IMR-90 (cell line): ENCODE results near the gene COMMD8. TPM values are rescaled to one million over a fixed set of nuclear protein-coding genes. Genes with fewer than 3 reads are reported as not detected.
A peak's percentile ranks its signal among the peaks of the same experiment; 100 is the strongest.

ENCODE experiments used
- BHLHE40 ChIP-seq: fragments of 150-350 bp; IDR thresholded peaks from 2 replicates; pipeline ENCODE4 v1.6.1; 2016; ENCODE audit warnings: mild to moderate bottlenecking, low read depth, low read length
- MAFK ChIP-seq: IDR thresholded peaks from 2 replicates; pipeline ENCODE4 v1.6.1; 2012; ENCODE audit warnings: low read depth, low read length, improper control_type of control experiment
- POLR2A ChIP-seq: IDR thresholded peaks from 2 replicates; pipeline ENCODE4 v1.6.1; 2012; ENCODE audit warnings: mild to moderate bottlenecking, low read depth, low read length
- RAD21 ChIP-seq: IDR thresholded peaks from 2 replicates; pipeline ENCODE4 v1.6.1; 2012; ENCODE audit warnings: low read length, improper control_type of control experiment
- RCOR1 ChIP-seq: IDR thresholded peaks from 2 replicates; pipeline ENCODE4 v1.6.1; 2012; ENCODE audit warnings: mild to moderate bottlenecking, low read length, improper control_type of control experiment; ENCODE audit not compliant: insufficient replicate concordance
- SMC3 ChIP-seq: fragments of 150-350 bp; IDR thresholded peaks from 2 replicates; pipeline ENCODE4 v1.6.1; 2016; ENCODE audit warnings: low read depth, mild to moderate bottlenecking, antibody characterized with exemption, low read length, moderate library complexity
- polyA plus RNA-seq, 3 experiments: library from polyadenylated mRNA; depleted of rRNA; stranded (reverse); fragments of >200 nt; gene quantifications; 2 replicates each; pipeline ENCODE4 v1.2.3, GENCODE V29; 2012; ENCODE audit warnings: low replicate concordance in 1 of 3
- total RNA-seq: library from RNA; depleted of rRNA; stranded (reverse); fragments of >200 nt; gene quantifications from 2 replicates; pipeline ENCODE4 v1.2.3, GENCODE V29; 2012

Gene COMMD8
- total and polyA plus RNA-seq, 2 of the 4 experiments (the other 2 are of a cell fraction): 12.5 to 12.6 TPM

DNA sequence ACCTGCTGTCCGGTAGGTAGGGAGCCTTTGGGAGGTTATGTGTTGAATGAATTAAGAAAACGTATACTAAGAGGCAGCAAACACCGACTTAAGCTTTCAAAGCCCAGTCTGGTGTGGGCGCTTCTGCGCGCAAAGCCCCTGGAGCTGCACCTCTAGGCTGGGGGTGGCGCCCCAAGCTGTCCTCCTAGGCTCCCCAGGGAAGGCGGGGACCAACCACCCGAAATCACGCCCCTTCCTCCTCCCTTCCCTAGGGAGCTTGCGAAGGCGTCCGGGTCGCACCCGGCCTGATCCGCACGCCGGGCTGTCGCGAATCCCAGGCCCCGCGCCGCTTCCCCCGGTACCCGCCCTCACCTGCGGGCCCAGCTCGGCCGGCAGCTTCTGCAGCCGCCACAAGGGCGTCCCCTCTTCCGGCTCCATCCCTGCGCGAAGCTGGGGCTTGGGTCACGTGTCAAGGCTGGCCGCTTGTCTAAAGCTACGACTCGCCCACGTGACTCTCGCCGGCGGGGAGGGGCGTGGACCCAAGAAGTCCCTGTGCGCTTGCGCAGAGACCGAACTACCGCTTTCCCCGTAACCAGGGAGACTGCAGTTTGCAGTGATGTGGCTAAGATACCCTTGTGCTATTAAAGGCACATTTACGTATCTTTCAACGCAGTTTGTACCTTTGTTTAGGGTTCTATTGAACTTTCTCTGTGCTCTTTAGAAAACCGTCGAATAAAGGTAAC lies at the start of gene COMMD8 (continued):
- no peak; the same call in 1 of the 2 replicates for TF ChIP-seq SMC3
- TF ChIP-seq POLR2A: peak; percentile 39
- TF ChIP-seq BHLHE40: peak; percentile 74
- TF ChIP-seq RCOR1: no peak
- no peak for TF ChIP-seq MAFK
- peak; percentile 37 for TF ChIP-seq RAD21
